Measurements from ENCODE around the gene SMG6. TPM values are rescaled to one million over a fixed set of nuclear protein-coding genes. Genes with fewer than 3 reads are reported as not detected.

SMG6 gene
- total and polyA plus RNA-seq, 2 donors: 30.0 to 31.0 TPM

DNA sequence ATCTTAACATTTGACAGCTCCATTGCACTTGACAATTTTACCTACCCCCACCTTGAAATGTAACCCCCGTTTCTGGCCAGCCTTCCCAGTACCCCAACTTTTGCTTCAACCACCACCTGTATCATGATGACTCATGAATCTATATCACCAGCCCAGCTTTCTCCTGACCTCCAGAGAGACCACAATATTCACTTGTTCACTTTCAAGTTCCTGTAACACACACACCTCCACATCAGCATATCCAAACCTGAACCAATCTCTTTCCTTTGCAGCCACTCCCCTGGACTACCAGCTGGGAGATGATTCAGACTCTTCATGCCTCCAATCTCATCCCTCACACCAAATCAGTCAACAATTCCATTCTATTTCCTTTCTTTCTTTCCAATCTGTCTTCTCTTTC lies 8.0 kb downstream of the SMG6 start:
- WGBS: 94% methylated on average over 1 of the region's 1 CpG
- Histone ChIP-seq H3K9me3 (ENCODE audit: control insufficient read depth in 2 of 2, insufficient read depth in 1 of 2, low read length in 1 of 2) (no peaks in the 10 kb centered on the region), H3K27ac (ENCODE audit: low read depth in 1 of 2, low read length in 1 of 2) (no peak overlapping the region), H3K36me3 (ENCODE audit: control insufficient read depth in 2 of 2, insufficient read depth in 2 of 2, low read length in 1 of 2) (peaks cover 64 to 90% of the 10 kb centered on the region in 2 donors), H3K4me3 (ENCODE audit: low read length in 2 of 2) (no peak overlapping the region), H3K27me3 (ENCODE audit: control insufficient read depth in 2 of 2, insufficient read depth in 1 of 2, low read length in 1 of 2) (no peaks in the 10 kb centered on the region), H3K4me1 (ENCODE audit: control insufficient read depth in 2 of 2, insufficient read depth in 2 of 2, low read length in 2 of 2) (no peaks in the 10 kb centered on the region)
- DNase-seq (ENCODE audit: low read depth in 6 of 9, low spot score in 9 of 9): no peak

DNA sequence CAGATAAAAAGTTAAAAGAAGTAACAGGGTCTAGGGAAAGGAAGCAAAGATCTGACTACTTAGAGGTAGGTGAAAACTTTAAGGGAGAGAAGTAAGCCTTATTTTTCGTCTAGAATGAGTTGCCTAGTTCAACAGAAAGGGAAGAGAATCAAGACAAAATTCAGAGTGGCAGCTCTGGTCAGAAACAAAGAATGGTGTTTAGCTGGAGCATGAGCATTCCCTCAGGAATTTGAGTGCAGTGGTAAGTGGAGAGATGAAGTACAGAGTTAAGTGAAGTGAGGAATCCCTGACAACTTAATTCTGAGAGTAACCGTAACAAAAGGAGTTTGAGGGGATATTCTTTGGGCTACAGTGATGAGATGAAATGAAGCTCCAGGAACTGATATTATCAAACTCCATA lies 11.5 kb downstream of the SMG6 start:
- Histone ChIP-seq H3K27ac (ENCODE audit: low read depth in 1 of 2, low read length in 1 of 2) (no peak overlapping the region), H3K36me3 (ENCODE audit: control insufficient read depth in 2 of 2, insufficient read depth in 2 of 2, low read length in 1 of 2) (peaks cover 55 to 86% of the 10 kb centered on the region in 2 donors), H3K4me3 (ENCODE audit: low read length in 2 of 2) (no peak overlapping the region), H3K4me1 (ENCODE audit: control insufficient read depth in 2 of 2, insufficient read depth in 2 of 2, low read length in 2 of 2) (no peaks in the 10 kb centered on the region), H3K27me3 (ENCODE audit: control insufficient read depth in 2 of 2, insufficient read depth in 1 of 2, low read length in 1 of 2) (no peaks in the 10 kb centered on the region), H3K9me3 (ENCODE audit: control insufficient read depth in 2 of 2, insufficient read depth in 1 of 2, low read length in 1 of 2) (no peaks in the 10 kb centered on the region)
- DNase-seq (ENCODE audit: low read depth in 6 of 9, low spot score in 9 of 9): no peak
- 94% methylated on average over 2 of the region's 2 CpGs for WGBS

DNA sequence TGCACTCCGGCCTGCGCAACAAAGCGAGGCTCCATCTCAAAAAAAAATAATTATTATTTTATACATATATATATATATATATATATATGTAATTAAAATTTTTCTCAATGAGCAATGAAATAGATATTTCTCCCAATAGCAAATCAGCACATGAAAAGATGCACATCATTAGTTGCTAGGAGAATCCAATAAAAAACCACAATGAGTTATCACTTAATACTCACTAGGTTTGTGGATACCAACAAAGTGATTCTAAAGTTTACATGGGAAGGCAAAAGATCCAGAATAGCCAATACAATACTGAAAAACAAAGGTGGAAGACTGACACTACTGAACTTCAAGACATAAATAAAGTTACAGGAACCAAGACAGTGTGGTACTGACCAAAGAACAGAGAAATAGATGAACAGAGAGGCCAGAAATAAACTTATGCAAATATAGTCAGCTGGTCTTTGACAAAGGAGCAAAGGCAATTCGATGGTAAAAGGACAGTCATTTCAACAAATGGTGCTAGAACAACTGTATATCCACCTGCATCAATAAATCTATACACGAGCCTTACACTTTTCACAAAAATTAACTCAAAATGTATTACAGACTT lies 13.6 kb downstream of the SMG6 start:
- WGBS: 95% methylated on average over 5 of the region's 5 CpGs

DNA sequence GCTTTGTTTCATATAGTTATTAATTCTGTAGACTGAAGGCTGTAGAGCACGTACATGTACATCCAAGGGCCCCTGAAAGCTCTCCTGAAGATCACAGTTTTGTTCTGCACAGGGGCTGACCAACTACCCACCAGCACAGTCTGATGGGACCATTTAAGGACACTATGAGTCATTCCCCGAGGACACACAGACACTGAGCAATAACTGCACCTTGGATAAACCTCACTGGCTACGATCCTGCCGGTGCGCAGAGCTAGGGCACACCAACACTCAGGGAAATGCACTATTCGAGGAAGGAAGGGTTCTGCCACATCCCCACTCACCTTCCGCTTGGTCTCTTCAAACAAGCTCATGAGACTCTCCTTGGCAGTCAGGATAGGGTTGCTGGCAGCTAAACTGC lies 20.3 kb downstream of the SMG6 start:
- Histone ChIP-seq H3K9me3 (ENCODE audit: control insufficient read depth in 2 of 2, insufficient read depth in 1 of 2, low read length in 1 of 2) (no peaks in the 10 kb centered on the region), H3K36me3 (ENCODE audit: control insufficient read depth in 2 of 2, insufficient read depth in 2 of 2, low read length in 1 of 2) (peaks cover 35 to 69% of the 10 kb centered on the region in 2 donors), H3K4me1 (ENCODE audit: control insufficient read depth in 2 of 2, insufficient read depth in 2 of 2, low read length in 2 of 2) (peaks cover 0 to 2% of the 10 kb centered on the region in 2 donors), H3K27me3 (ENCODE audit: control insufficient read depth in 2 of 2, insufficient read depth in 1 of 2, low read length in 1 of 2) (no peaks in the 10 kb centered on the region), H3K4me3 (ENCODE audit: low read length in 2 of 2) (no peak overlapping the region), H3K27ac (ENCODE audit: low read depth in 1 of 2, low read length in 1 of 2) (peak overlapping the region in 1 of 2 donors; percentile 15)
- no peak for DNase-seq (ENCODE audit: low read depth in 6 of 9, low spot score in 9 of 9)
- 98% methylated on average over 7 of the region's 7 CpGs for WGBS

More for the DNA sequence above, 13.6 kb downstream of the SMG6 start:
- Histone ChIP-seq H3K4me3 (ENCODE audit: low read length in 2 of 2) (no peak overlapping the region), H3K4me1 (ENCODE audit: control insufficient read depth in 2 of 2, insufficient read depth in 2 of 2, low read length in 2 of 2) (no peaks in the 10 kb centered on the region), H3K27me3 (ENCODE audit: control insufficient read depth in 2 of 2, insufficient read depth in 1 of 2, low read length in 1 of 2) (no peaks in the 10 kb centered on the region), H3K27ac (ENCODE audit: low read depth in 1 of 2, low read length in 1 of 2) (no peak overlapping the region), H3K36me3 (ENCODE audit: control insufficient read depth in 2 of 2, insufficient read depth in 2 of 2, low read length in 1 of 2) (peaks cover 45 to 73% of the 10 kb centered on the region in 2 donors), H3K9me3 (ENCODE audit: control insufficient read depth in 2 of 2, insufficient read depth in 1 of 2, low read length in 1 of 2) (no peaks in the 10 kb centered on the region)
- no peak for DNase-seq (ENCODE audit: low read depth in 6 of 9, low spot score in 9 of 9)

DNA sequence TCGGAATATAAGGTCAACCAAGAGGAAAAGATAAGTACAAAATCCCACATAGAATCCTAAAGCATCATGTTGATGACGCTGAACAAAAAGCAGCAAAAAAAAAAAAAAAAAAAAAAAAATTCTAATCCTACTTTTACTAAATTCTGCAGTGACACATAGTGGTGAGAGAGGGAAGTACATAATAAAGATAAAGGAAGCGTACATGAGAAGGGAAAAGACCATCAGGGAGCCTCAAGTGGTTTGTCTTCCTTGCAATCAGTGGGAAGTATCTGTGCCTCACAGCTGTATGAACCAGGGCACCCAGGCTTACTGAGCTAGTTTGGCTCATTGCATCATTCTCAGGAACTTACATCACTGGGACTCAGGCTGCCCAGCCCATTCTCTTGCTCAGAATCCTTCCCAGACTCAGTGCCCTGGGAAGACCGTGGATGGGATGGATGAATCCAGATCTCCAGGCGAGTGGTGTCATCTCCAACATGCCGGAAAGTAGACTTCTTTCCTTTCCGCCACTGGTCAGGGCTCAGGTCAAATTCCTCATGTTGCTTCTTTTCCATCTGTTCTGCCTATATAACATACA lies 21.2 kb downstream of the SMG6 start:
- H3K27ac ChIP-seq (ENCODE audit: low read depth in 1 of 2, low read length in 1 of 2): no peak overlapping the region
- peak in 6 of 9 donors; percentile 48 to 86 (median 68) for DNase-seq (ENCODE audit: low read depth in 6 of 9, low spot score in 9 of 9)
- WGBS: 73% methylated on average over 7 of the region's 7 CpGs
- no peaks in the 10 kb centered on the region for H3K9me3 ChIP-seq (ENCODE audit: control insufficient read depth in 2 of 2, insufficient read depth in 1 of 2, low read length in 1 of 2)
- H3K4me3 ChIP-seq (ENCODE audit: low read length in 2 of 2): no peak overlapping the region
- H3K4me1 ChIP-seq (ENCODE audit: control insufficient read depth in 2 of 2, insufficient read depth in 2 of 2, low read length in 2 of 2): peaks cover 0 to 2% of the 10 kb centered on the region in 2 donors
- no peaks in the 10 kb centered on the region for H3K27me3 ChIP-seq (ENCODE audit: control insufficient read depth in 2 of 2, insufficient read depth in 1 of 2, low read length in 1 of 2)
- peaks cover 33 to 67% of the 10 kb centered on the region in 2 donors for H3K36me3 ChIP-seq (ENCODE audit: control insufficient read depth in 2 of 2, insufficient read depth in 2 of 2, low read length in 1 of 2)

DNA sequence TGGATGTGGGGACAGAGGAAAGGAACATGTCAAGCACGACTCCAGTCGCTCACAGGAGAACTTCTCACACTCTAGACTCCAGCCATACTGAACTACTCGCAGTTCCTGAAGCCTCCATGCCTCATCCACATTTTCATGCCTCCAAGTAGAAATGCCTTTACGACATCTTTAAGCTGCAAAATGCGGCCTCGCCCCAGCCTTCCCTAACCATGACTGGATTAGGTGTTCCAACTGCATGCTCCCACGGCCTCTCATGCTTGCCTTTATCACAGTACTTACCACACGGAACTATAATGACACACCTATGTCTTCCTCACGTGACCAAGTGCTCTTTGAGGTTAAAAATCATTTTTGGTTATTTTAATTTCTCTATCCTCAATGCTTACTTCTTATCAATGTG lies 23.9 kb downstream of the SMG6 start:
- H3K9me3 ChIP-seq (ENCODE audit: control insufficient read depth in 2 of 2, insufficient read depth in 1 of 2, low read length in 1 of 2): no peaks in the 10 kb centered on the region
- H3K36me3 ChIP-seq (ENCODE audit: control insufficient read depth in 2 of 2, insufficient read depth in 2 of 2, low read length in 1 of 2): peaks cover 33 to 66% of the 10 kb centered on the region in 2 donors
- no peak for DNase-seq (ENCODE audit: low read depth in 6 of 9, low spot score in 9 of 9)
- no peaks in the 10 kb centered on the region for H3K27me3 ChIP-seq (ENCODE audit: control insufficient read depth in 2 of 2, insufficient read depth in 1 of 2, low read length in 1 of 2)
- H3K4me3 ChIP-seq (ENCODE audit: low read length in 2 of 2): no peak overlapping the region
- no peak overlapping the region for H3K27ac ChIP-seq (ENCODE audit: low read depth in 1 of 2, low read length in 1 of 2)
- peaks cover 0 to 9% of the 10 kb centered on the region in 2 donors for H3K4me1 ChIP-seq (ENCODE audit: control insufficient read depth in 2 of 2, insufficient read depth in 2 of 2, low read length in 2 of 2)
- WGBS: 98% methylated on average over 9 of the region's 9 CpGs

DNA sequence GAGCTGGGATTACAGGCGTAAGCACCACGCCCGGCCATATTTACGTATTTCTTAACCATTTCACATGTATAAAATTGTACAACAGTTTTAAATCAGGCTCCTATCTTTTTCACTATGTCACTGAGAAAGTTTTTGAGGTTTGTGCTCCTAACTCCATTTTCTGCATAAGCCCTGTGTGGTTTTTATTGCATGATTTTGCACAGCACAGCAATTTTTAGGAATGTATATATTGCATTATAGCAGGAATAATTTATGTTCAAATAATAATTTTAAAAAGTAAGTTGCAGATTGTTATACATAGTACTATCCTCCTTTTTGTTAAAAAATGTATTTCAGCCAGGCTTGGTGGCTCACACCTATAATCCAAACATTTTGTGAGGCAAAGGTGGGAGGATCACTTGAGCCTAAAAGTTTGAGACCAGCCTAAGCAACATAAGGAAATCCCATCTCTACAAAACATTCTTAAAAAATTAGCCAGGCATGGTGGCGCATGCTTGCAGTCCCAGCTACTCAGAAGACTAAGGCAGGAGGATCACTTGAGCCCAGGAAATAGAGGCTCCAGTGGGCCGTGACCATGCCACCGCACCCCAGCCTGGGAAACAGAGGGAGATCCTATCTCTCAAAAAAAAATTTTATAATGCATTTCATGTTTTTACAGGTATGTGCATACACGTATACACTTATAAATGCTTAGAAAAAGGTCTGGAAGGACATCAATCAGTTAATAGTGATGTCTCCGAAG lies 26.0 kb downstream of the SMG6 start:
- H3K4me1 ChIP-seq (ENCODE audit: control insufficient read depth in 2 of 2, insufficient read depth in 2 of 2, low read length in 2 of 2): peaks cover 0 to 9% of the 10 kb centered on the region in 2 donors
- no peaks in the 10 kb centered on the region for H3K9me3 ChIP-seq (ENCODE audit: control insufficient read depth in 2 of 2, insufficient read depth in 1 of 2, low read length in 1 of 2)
- no peak overlapping the region for H3K4me3 ChIP-seq (ENCODE audit: low read length in 2 of 2)
- H3K36me3 ChIP-seq (ENCODE audit: control insufficient read depth in 2 of 2, insufficient read depth in 2 of 2, low read length in 1 of 2): peaks cover 21 to 65% of the 10 kb centered on the region in 2 donors
- no peaks in the 10 kb centered on the region for H3K27me3 ChIP-seq (ENCODE audit: control insufficient read depth in 2 of 2, insufficient read depth in 1 of 2, low read length in 1 of 2)
- 97% methylated on average over 9 of the region's 9 CpGs for WGBS
- no peak for DNase-seq (ENCODE audit: low read depth in 6 of 9, low spot score in 9 of 9)
- no peak overlapping the region for H3K27ac ChIP-seq (ENCODE audit: low read depth in 1 of 2, low read length in 1 of 2)

DNA sequence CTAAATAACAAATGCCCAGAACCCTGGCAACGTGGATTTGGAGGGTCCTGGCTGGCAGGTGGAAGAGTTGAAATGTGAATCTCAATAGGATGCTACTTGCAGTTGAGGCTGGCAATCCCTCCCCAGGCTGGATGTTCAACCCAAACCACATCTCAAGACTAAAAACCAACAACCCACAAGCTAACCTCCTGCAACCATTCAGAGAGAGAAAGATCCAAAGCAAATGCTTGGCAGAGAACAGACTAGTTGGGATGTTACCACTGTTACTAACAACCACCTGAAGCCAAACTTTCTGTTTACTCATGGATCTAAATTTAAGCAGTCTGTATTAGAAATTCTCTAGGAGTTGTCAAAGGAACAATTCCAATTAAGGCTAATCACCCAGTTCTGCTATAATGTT lies 27.9 kb downstream of the SMG6 start:
- peaks cover 6 to 52% of the 10 kb centered on the region in 2 donors for H3K36me3 ChIP-seq (ENCODE audit: control insufficient read depth in 2 of 2, insufficient read depth in 2 of 2, low read length in 1 of 2)
- H3K4me1 ChIP-seq (ENCODE audit: control insufficient read depth in 2 of 2, insufficient read depth in 2 of 2, low read length in 2 of 2): peaks cover 0 to 17% of the 10 kb centered on the region in 2 donors
- H3K27ac ChIP-seq (ENCODE audit: low read depth in 1 of 2, low read length in 1 of 2): no peak overlapping the region
- peak in 1 of 9 donors; percentile 57 for DNase-seq (ENCODE audit: low read depth in 6 of 9, low spot score in 9 of 9)
- no peaks in the 10 kb centered on the region for H3K27me3 ChIP-seq (ENCODE audit: control insufficient read depth in 2 of 2, insufficient read depth in 1 of 2, low read length in 1 of 2)
- no peak overlapping the region for H3K4me3 ChIP-seq (ENCODE audit: low read length in 2 of 2)
- H3K9me3 ChIP-seq (ENCODE audit: control insufficient read depth in 2 of 2, insufficient read depth in 1 of 2, low read length in 1 of 2): no peaks in the 10 kb centered on the region
- 43% methylated on average over 1 of the region's 1 CpG for WGBS

DNA sequence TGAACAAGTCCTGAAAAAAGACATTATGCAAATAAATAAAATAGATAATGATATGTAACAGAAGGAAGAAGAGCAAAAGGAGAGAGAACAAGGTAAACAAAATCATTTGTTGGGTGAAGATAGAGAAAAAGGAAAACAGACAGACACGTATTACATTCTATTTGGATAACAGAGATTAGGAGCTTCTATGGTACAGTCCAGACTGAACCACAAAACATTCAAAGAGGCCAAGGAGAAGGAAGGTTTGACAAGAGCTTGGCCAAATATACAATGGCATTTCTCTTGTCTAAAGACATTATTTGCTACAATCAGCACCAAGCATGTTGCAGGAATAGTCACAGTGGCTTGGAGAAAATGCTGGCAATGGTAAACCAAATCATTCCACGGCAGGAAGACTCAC lies 29.2 kb downstream of the SMG6 start:
- Histone ChIP-seq H3K4me1 (ENCODE audit: control insufficient read depth in 2 of 2, insufficient read depth in 2 of 2, low read length in 2 of 2) (peaks cover 0 to 21% of the 10 kb centered on the region in 2 donors), H3K9me3 (ENCODE audit: control insufficient read depth in 2 of 2, insufficient read depth in 1 of 2, low read length in 1 of 2) (no peaks in the 10 kb centered on the region), H3K4me3 (ENCODE audit: low read length in 2 of 2) (no peak overlapping the region), H3K27me3 (ENCODE audit: control insufficient read depth in 2 of 2, insufficient read depth in 1 of 2, low read length in 1 of 2) (no peaks in the 10 kb centered on the region), H3K36me3 (ENCODE audit: control insufficient read depth in 2 of 2, insufficient read depth in 2 of 2, low read length in 1 of 2) (peaks cover 1 to 45% of the 10 kb centered on the region in 2 donors), H3K27ac (ENCODE audit: low read depth in 1 of 2, low read length in 1 of 2) (no peak overlapping the region)
- DNase-seq (ENCODE audit: low read depth in 6 of 9, low spot score in 9 of 9): no peak
- WGBS: 80% methylated on average over 2 of the region's 2 CpGs
